Keratinocyte (primary cell): ENCODE data around the gene ICOS.

Source experiments
- CTCF ChIP-seq, 3 experiments: IDR thresholded peaks in 1 of 3; conservative IDR thresholded peaks in 1 of 3; optimal IDR thresholded peaks in 1 of 3; 2 replicates in 2 of 3; 3 replicates in 1 of 3; pipeline versions ENCODE3 to v1.5.1; 2011; ENCODE audit warnings: low read length in 3 of 3, mild to moderate bottlenecking in 3 of 3, moderate library complexity in 2 of 3, control low read depth in 1 of 3, inconsistent platforms in 1 of 3; ENCODE audit not compliant: insufficient read depth in 2 of 3; ENCODE audit errors: extremely low read depth in 1 of 3
- EZH2 ChIP-seq: IDR thresholded peaks from one replicate; pipeline ENCODE4 v1.6.1; 2012; ENCODE audit warnings: inconsistent platforms, mild to moderate bottlenecking, low read length, moderate library complexity

DNA sequence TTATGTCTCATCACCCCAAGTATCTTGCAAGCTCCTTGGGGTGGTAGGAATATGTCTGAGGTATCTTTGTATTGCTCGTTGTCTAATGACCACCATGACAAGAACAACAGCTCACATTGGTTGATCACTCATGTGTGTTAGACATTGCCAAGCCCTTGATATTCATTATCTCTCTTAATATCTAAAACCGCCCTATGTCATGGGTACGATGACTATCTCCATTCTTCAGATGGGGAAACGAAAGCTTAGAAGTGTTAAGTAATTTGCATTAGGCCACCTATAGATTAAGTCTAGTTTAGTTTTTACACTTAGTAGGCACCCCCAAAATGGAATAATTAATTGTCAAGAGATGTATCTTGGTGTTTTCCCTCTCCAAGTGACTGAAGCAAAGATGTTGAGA, 57.0 kb downstream of the ICOS start:
- TF ChIP-seq EZH2 (no peak), CTCF (optimal IDR thresholded peaks at IDR 0.05 in 1 of 3, IDR thresholded peaks at IDR 0.05 in 1 of 3, conservative IDR thresholded peaks at IDR 0.05 in 1 of 3; ENCODE audit: extremely low read depth in 1 of 3, insufficient read depth in 2 of 3, low read length in 3 of 3) (no peak)
